Common myeloid progenitor, CD34-positive (primary cell): ENCODE measurements around the gene ADCY2.

Experiments used
- CTCF ChIA-PET: fragments of 350-600 bp; sonication (Branson Sonifier 250); formaldehyde crosslinking; loops from one replicate; lab custom pipeline; 2021; ENCODE audit warnings: antibody characterized with exemption; lab: Charles Lee
- POLR2A ChIA-PET: fragments of 350-600 bp; sonication (Branson Sonifier 250); formaldehyde crosslinking; loops from one replicate; lab custom pipeline; 2021; ENCODE audit warnings: antibody characterized with exemption; lab: Charles Lee
- DNase-seq, 3 donors: peaks; one replicate each; pipeline versions ENCODE4 v3.0.0 to v3.0.0-alpha.2; 2013
- H3K27ac ChIP-seq, 2 experiments: 1 replicate in 1 of 2; 2 replicates in 1 of 2; pipeline ENCODE4 v1.7.0; 2013; ENCODE audit warnings: inconsistent platforms in 2 of 2, low read length in 2 of 2, mild to moderate bottlenecking in 2 of 2, low read depth in 1 of 2, moderate library complexity in 1 of 2; ENCODE audit not compliant: severe bottlenecking in 2 of 2, insufficient read depth in 1 of 2, poor library complexity in 1 of 2
- H3K27me3 ChIP-seq, 5 experiments: replicated peaks in 2 of 5; 1 replicate in 3 of 5; 2 replicates in 2 of 5; pipeline versions ENCODE4 v1.6.1 to v1.7.0; 2013; ENCODE audit warnings: low read length in 4 of 5, mild to moderate bottlenecking in 2 of 5, moderate library complexity in 2 of 5, inconsistent platforms in 1 of 5; ENCODE audit not compliant: insufficient read depth in 5 of 5, control insufficient read depth in 4 of 5
- H3K36me3 ChIP-seq, 4 experiments: 1 replicate in 2 of 4; 2 replicates in 2 of 4; pipeline versions ENCODE4 v1.6.1 to v1.7.0; 2013; ENCODE audit warnings: low read length in 3 of 4, control low read depth in 1 of 4, mild to moderate bottlenecking in 1 of 4; ENCODE audit not compliant: control insufficient read depth in 4 of 4, insufficient read depth in 4 of 4
- H3K4me1 ChIP-seq, 4 experiments: 1 replicate in 3 of 4; 2 replicates in 1 of 4; pipeline versions ENCODE4 v1.6.1 to v1.7.1; 2013; ENCODE audit warnings: low read length in 3 of 4, mild to moderate bottlenecking in 3 of 4, control low read depth in 1 of 4, inconsistent platforms in 1 of 4, moderate library complexity in 1 of 4; ENCODE audit not compliant: control insufficient read depth in 4 of 4, insufficient read depth in 4 of 4; ENCODE audit errors: control extremely low read depth in 1 of 4
- H3K4me3 ChIP-seq, 7 experiments: 1 replicate in 4 of 7; 2 replicates in 3 of 7; pipeline versions ENCODE4 v1.5.1 to v1.7.0; 2013; ENCODE audit warnings: mild to moderate bottlenecking in 7 of 7, low read length in 6 of 7, moderate library complexity in 6 of 7, inconsistent platforms in 2 of 7, low read depth in 2 of 7, control low read depth in 1 of 7; ENCODE audit not compliant: insufficient read depth in 4 of 7, control insufficient read depth in 1 of 7; ENCODE audit errors: extremely low read depth in 1 of 7
- H3K9me3 ChIP-seq, 5 experiments: 1 replicate in 4 of 5; 2 replicates in 1 of 5; pipeline versions ENCODE4 v1.6.1 to v1.7.1; 2013; ENCODE audit warnings: low read length in 4 of 5, mild to moderate bottlenecking in 2 of 5, inconsistent platforms in 1 of 5, low read depth in 1 of 5, moderate library complexity in 1 of 5; ENCODE audit not compliant: control insufficient read depth in 4 of 5, insufficient read depth in 2 of 5; ENCODE audit errors: control extremely low read depth in 1 of 5
- WGBS: methylation state at CpG from one replicate; pipeline ENCODE4 v1.1.5; 2013; ENCODE audit not compliant: insufficient coverage; 5-methylcytosine and 5-hydroxymethylcytosine counted together

The ADCY2 gene

GRCh38 chr5:7802855-7803254 lies 406.9 kb downstream of the ADCY2 start:
- ChIA-PET POLR2A (no interaction called here), CTCF (interaction anchor here (0.7 kb wide), 1 partner anchor 8 kb away, joined by 3 read pairs; no protein-coding TSS in a partner anchor)
- peak; percentile 7 to 48 (median 44) for DNase-seq
- Histone ChIP-seq H3K27me3 (peaks cover 0 to 7% (median 3%) of the 10 kb centered on the region in 5 experiments), H3K4me1 (no peaks in the 10 kb centered on the region), H3K4me3 (no peak overlapping the region), H3K9me3 (no peaks in the 10 kb centered on the region), H3K36me3 (no peaks in the 10 kb centered on the region), H3K27ac (no peak overlapping the region)
- 75% methylated on average over 2 of the region's 6 CpGs for WGBS

GRCh38 chr5:7803937-7804336 lies 408.0 kb downstream of the ADCY2 start:
- CTCF ChIA-PET, result interaction anchor here (0.7 to 3.1 kb wide), 5 partner anchors 8 to 24 kb away, joined by 3 to 12 read pairs (median 5); no protein-coding TSS in a partner anchor
- POLR2A ChIA-PET, result no interaction called here
- Histone ChIP-seq H3K9me3 (no peaks in the 10 kb centered on the region), H3K27ac (no peak overlapping the region), H3K4me3 (no peak overlapping the region), H3K27me3 (peaks cover 0 to 10% (median 7%) of the 10 kb centered on the region in 5 experiments), H3K36me3 (no peaks in the 10 kb centered on the region), H3K4me1 (no peaks in the 10 kb centered on the region)
- WGBS, result 80% methylated on average over 1 of the region's 2 CpGs
- DNase-seq, result no peak

GRCh38 chr5:7805379-7805778 lies 409.4 kb downstream of the ADCY2 start:
- Histone ChIP-seq H3K9me3 (no peaks in the 10 kb centered on the region), H3K27me3 (peaks cover 0 to 13% (median 7%) of the 10 kb centered on the region in 5 experiments), H3K4me1 (no peaks in the 10 kb centered on the region), H3K36me3 (no peaks in the 10 kb centered on the region), H3K27ac (no peak overlapping the region), H3K4me3 (no peak overlapping the region)
- WGBS, result no CpG with 5 or more reads among the region's 2 CpGs
- CTCF ChIA-PET, result interaction anchor here (1.1 to 3.1 kb wide), 4 partner anchors 8 to 52 kb away, joined by 4 to 12 read pairs (median 5); no protein-coding TSS in a partner anchor
- POLR2A ChIA-PET, result no interaction called here
- peak; percentile 8 to 37 (median 32) for DNase-seq

GRCh38 chr5:7808998-7809397 lies 413.1 kb downstream of the ADCY2 start:
- WGBS, result 100% methylated on average over 1 of the region's 4 CpGs
- no peak overlapping the region for H3K4me3 ChIP-seq
- ChIA-PET POLR2A (no interaction called here), CTCF (interaction anchor here (1.1 kb wide), 1 partner anchor 14 kb away, joined by 3 read pairs; no protein-coding TSS in a partner anchor)
- no peak for DNase-seq
- peaks cover 0 to 14% (median 9%) of the 10 kb centered on the region in 5 experiments for H3K27me3 ChIP-seq
- H3K36me3 ChIP-seq, result no peaks in the 10 kb centered on the region
- no peaks in the 10 kb centered on the region for H3K4me1 ChIP-seq
- no peaks in the 10 kb centered on the region for H3K9me3 ChIP-seq
- no peak overlapping the region for H3K27ac ChIP-seq

DNA sequence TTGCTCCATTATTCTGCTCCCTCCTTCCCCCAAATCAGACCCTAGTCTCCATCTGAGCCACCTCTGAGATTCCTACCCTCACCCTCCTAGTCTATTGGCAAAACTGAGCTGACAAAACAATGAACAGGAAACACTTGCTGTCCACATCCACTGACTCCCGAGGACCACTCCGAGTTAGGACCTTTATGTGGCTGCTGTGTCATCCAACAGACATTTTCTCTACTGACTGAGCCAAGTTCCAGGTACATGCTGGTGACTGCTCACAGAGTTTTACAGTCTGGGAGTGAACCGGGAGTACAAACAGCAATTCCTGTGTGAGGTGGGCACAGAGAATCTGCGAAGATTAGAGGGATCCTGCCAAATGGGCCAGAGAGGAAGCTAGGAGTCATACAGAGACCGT lies 415.8 kb downstream of the ADCY2 start:
- no peaks in the 10 kb centered on the region for H3K36me3 ChIP-seq
- H3K27me3 ChIP-seq, result peaks cover 0 to 14% (median 8%) of the 10 kb centered on the region in 5 experiments
- H3K4me3 ChIP-seq, result no peak overlapping the region
- ChIA-PET CTCF (interaction anchor here (1.2 kb wide), 1 partner anchor 9 kb away, joined by 5 read pairs; no protein-coding TSS in a partner anchor), POLR2A (no interaction called here)
- 36% methylated on average over 5 of the region's 5 CpGs for WGBS
- peak in 1 of 3 donors; percentile 2 for DNase-seq
- H3K4me1 ChIP-seq, result peaks cover 0 to 12% (median 11%) of the 10 kb centered on the region in 4 experiments
- no peaks in the 10 kb centered on the region for H3K9me3 ChIP-seq
- H3K27ac ChIP-seq, result no peak overlapping the region

GRCh38 chr5:7813007-7813406 lies 417.1 kb downstream of the ADCY2 start:
- H3K4me3 ChIP-seq, result no peak overlapping the region
- ChIA-PET POLR2A (no interaction called here), CTCF (interaction anchor here (0.6 to 1.7 kb wide), 5 partner anchors 9 to 1046 kb away, joined by 3 to 5 read pairs (median 3); no protein-coding TSS in a partner anchor)
- H3K9me3 ChIP-seq, result no peaks in the 10 kb centered on the region
- H3K4me1 ChIP-seq, result peaks cover 0 to 12% (median 11%) of the 10 kb centered on the region in 4 experiments
- no CpG with 5 or more reads among the region's 2 CpGs for WGBS
- H3K36me3 ChIP-seq, result no peaks in the 10 kb centered on the region
- no peak overlapping the region for H3K27ac ChIP-seq
- DNase-seq, result no peak
- peaks cover 0 to 12% (median 2%) of the 10 kb centered on the region in 5 experiments for H3K27me3 ChIP-seq

DNA sequence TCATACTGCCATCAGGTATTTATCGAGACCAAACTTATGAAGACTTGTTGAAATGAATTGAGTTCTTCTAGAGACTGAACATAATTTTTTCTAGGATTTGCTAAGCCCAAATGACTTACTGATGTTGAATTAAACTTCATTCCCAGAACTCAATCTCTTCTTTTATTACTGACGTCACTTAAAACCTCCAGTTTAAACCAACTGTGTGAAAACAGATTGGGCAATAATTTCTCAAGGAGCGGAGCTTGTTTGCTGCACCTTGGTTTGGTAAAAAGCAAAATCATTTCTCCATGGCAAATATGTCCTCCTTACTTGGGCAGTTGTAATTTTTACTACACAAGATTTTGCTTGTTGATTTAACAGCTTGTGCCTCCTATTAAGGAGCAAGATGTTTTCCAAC lies 417.6 kb downstream of the ADCY2 start:
- ChIA-PET POLR2A (no interaction called here), CTCF (interaction anchor here (0.7 to 1.7 kb wide), 6 partner anchors 9 to 1047 kb away, joined by 3 to 5 read pairs (median 3); no protein-coding TSS in a partner anchor)
- peaks cover 0 to 12% (median 11%) of the 10 kb centered on the region in 4 experiments for H3K4me1 ChIP-seq

More for the DNA sequence above, 417.6 kb downstream of the ADCY2 start:
- H3K9me3 ChIP-seq, result no peaks in the 10 kb centered on the region
- no peak for DNase-seq
- no peaks in the 10 kb centered on the region for H3K36me3 ChIP-seq
- no peak overlapping the region for H3K4me3 ChIP-seq
- H3K27me3 ChIP-seq, result peaks cover 0 to 12% (median 2%) of the 10 kb centered on the region in 5 experiments
- no peak overlapping the region for H3K27ac ChIP-seq
- 83% methylated on average over 1 of the region's 3 CpGs for WGBS
